ENCODE data around the gene KCTD16.

KCTD16 gene

DNA sequence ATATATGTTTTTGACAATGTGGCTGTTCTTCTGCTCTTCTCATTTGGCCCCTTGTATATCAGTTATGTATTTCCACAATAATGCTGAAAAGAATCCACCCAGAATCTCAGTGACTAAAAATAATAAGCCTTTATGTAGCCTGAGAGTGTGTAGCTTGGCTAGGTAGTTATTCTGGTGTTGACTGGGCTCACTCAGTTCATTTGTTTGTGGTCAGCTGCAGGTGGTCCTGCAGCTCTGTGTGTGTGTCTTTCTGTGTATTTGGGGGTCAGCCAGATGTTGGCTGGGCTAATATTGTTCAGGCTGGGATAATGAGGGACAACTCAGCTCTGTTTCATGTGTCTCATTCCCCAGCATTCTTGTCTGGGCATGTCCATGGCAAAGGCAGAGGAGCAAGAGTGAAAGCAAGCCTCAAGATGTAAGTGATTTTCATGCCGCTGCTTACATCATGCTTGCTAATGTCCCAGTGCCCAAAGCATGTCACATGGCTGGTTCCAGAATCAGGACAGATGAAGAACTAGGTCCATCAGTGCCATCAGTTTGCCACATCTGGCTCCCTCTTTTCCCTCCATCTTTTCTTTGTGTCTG lies 162.8 kb downstream of the KCTD16 start:
- no peak for DNase-seq (ENCODE audit: low read depth in 2 of 2)

DNA sequence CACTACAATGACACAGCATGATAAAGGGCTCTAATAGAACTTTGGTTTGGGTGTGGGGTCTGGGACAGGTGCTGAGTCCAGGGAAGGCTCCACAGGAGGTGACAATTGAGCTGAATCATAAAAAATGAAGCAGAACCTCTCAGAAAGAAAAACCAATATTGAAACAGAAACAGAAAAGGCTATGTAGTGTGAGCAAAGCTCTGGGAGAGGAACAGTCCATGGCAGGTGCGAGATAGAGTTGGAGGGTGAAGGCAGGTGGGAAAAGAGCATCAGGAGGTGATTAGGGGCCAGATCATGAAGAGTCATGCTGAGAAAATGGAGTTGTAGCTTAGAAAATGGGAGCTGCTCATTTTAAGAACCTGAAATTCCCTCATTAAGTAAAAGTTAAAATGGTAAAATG lies 164.9 kb downstream of the KCTD16 start:
- no peak for DNase-seq (ENCODE audit: low read depth in 2 of 2)

DNA sequence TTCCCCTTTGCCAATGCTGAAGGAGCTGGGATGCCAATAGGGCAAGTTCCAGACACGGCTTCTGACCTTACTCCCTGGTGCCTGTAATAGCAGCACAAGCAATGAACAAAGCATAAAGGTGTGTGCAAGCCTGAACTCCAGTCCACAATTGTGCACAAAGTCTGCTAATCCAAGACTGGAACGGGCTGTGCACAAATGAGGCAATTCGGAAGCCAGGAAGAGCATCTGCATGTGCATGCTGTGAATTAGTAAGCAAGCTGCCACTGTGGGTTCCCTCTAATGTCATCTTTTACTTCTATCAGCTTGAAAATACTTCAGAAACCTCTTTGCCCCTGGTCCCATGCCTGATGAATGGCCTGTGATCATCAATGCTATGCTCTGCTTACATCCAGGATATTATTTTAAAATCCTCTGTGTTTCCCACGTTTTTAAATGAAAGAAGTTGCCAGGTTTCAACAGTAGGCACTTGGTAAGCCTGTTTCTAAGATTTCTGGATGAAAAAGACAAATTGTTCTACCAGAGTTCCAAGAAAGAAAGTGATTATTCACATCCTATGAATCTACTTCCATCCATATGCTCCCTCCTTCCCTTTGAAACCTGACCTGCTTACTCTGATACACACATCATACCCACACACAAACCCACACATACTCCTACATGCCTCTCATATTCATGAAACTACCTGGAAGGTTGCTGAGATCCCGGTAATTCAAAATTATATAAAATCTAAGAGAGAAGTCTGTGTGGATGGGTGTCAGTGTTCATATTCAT lies 165.7 kb downstream of the KCTD16 start:
- DNase-seq (ENCODE audit: low read depth in 2 of 2), result no peak

DNA sequence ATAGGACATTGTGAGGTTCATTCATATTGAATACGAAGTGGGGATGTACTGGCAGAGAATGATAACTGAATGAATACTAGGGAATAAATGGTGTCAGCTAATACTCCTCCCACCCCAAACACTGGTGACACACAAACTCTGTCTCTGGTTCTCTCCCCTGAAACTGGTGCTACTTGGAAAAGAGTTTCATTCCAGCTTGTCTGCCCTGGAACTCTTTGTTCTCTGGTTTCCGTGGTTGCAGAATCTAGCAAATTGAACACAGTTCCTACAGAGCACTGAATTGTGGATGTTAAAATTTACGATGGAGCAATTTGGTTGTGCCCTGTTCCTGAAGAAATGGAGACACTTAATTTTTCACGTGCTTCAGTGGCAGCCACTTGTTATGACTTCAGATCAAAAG lies 181.7 kb downstream of the KCTD16 start:
- DNase-seq (ENCODE audit: low read depth in 2 of 2), result no peak

DNA sequence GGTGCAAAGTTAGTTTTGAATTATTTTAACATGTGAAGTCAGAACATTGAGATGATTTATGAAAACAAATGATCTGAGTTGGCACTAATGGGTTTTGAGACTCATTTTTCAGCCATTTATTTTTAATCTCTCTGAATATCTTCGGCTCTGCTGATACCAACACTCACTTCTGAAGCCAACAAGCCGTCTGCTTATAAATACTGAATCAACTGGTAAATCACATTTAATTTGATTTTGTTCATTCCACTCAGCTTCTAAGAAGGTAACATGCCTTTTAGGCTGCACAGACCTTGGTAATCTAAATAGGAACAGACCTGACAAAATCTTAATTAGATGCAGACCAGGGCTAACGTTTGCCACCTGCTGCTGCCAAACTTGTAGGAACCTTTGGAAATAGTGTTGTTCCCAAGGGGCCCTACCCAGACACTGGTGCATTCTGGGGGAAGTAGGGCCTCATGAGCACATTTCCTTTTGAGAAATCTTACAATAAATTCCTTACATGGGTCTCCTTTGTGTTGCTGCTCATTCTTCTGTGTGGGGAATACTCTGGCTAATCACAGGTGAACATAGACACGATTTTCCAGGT lies 182.2 kb downstream of the KCTD16 start:
- no peak for DNase-seq (ENCODE audit: low read depth in 2 of 2)

DNA sequence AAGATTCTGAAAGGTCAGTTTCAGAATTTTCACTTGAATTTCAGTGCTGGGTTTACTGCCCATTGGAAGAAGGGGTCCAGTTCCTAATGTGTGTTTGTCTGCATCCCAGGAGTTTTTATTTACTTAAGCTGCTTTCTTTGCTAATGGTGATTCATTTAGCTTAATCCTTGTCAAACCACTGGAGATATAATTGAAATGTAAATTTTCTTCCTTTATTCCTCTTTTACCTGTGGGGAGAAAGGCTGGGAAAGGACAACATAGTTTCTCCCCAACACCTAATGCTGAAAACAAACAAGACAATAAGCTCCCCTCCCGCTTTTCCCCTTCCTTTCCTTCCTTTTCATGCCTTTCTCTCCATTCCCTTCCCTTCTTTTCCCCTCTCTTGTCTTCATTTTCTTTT lies 185.8 kb downstream of the KCTD16 start:
- no peak for DNase-seq (ENCODE audit: low read depth in 2 of 2)

DNA sequence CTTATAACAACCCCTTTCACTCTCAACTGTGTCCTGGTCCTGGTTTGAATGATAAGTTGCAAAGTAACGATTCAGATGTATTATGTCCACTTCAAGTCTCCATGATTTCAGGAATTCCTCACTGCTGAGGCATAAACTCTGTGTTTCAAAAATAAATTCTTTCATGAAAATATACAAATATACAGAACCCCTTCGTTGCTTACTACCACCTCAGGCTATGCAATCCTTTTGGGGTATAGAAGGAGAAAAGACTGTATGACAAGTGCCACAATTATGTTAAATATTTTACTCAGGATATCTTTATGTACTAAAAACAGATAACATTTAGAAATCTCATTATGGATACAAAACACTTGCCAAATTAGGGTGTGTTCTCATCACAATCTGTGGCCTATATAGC lies 190.7 kb downstream of the KCTD16 start:
- no peak for DNase-seq (ENCODE audit: low read depth in 2 of 2)

DNA sequence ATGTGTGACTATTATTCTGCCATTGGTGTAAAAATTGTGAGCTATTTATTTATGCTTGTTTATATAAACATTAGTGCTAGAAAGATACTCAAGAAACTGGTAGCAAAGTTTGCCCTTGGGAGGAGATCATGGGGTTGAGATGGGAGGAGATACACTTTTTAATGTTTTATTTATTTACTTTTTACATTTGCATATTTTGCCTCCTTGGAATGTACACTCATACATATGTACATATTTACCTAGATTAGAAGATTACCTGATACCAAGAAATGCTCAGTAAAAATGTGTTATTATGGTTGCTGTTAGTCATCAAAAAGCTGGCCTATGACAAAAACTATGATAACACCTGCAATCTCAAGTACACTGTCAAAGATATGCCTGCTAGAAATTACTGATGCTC lies 195.2 kb downstream of the KCTD16 start:
- DNase-seq (ENCODE audit: low read depth in 2 of 2), result no peak

DNA sequence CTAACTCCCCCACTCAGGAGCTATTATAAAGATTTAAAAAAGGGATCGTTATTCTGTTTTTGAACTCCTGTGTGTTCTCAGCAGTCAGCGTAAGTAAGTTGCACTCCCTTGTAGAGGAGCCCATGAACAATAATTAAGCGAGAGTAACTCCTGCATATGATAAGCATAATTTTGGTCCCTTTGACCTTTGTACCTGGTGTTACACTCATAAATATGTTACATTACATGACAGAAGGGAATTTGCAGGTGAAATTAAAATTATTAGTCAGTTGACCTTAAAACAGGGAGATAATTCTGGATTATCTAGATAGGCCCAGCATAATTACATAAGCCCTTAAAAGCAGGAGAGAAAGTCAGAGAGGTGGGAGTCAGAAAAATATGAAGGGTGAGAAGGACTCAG lies 197.3 kb downstream of the KCTD16 start:
- DNase-seq (ENCODE audit: low read depth in 2 of 2), result no peak

DNA sequence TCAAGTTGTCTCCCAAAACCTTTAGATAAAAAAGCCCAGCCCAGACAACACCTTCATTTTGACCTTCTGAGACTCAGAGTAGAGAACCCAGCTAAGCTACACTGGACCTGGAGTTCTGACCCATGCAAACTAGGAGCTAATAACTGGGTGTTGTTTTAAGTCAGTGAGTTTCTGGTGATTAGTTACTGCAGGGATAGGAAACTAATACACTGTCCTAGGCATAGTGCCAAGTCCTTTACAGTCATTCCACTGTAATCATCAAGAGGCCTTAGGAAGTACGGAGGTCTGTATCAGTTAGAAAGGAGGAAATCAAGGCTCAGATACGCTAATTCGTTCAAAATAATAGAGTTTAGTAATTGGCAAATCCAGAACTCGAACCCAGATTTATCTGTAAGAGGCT lies 197.9 kb downstream of the KCTD16 start:
- DNase-seq (ENCODE audit: low read depth in 2 of 2), result no peak

DNA sequence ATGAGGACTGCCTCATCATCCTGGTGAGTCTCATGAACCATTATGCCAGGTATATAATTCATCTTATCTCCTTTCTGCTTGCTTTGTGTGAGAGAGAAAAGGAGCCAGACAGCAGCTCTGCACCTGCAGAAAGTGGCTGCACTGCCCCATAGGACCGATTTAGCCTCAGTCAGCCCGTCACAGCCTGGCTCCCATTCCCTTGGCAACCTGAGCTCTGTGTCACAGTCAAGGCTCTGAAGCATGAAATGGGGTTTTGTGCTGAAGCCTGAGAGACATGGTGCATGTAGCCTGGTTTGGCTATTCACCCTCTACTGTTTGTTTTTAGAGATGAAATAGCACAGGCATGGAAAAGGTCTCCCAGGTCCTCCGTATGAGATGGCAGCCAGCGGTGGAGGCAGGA lies 198.3 kb downstream of the KCTD16 start:
- DNase-seq (ENCODE audit: low read depth in 2 of 2), result no peak

DNA sequence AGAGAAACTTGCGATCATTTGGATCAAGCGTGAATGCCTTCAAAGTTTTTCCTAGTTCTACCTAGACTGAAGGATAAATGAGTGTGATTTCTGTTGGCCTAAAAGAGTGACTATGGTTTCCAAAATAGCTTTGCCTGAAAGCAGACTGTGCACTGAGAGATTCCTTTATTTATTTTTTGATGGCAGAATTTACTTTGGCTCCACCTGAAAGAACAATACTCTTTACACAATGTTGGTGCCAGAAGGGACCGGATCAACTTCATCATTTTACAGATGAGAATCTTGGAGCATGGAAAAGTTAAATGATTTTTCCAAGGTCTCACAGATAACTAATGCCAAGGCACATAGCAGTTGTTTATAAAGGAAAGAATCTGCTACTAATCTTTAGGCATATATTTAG lies 199.6 kb downstream of the KCTD16 start:
- DNase-seq (ENCODE audit: low read depth in 2 of 2), result no peak

DNA sequence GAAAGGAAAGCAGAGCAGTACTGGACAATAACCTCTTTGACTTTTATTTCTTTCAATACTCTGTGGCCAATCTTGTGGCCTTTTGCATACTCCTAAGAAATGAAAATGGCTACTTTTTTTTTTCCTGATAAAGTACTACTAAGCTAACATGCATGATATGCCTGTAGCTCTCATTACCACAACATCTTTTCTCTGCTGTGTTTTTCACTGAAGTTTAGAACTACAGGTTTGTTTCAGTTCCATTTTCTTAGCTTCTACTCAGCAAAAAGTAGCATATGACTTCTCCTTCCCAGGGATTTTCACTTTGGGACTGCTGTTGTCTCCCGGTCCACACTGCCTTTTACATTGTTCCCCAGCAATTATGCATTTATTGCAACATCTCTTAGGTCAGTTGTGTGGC lies 204.0 kb downstream of the KCTD16 start:
- DNase-seq (ENCODE audit: low read depth in 2 of 2), result no peak

DNA sequence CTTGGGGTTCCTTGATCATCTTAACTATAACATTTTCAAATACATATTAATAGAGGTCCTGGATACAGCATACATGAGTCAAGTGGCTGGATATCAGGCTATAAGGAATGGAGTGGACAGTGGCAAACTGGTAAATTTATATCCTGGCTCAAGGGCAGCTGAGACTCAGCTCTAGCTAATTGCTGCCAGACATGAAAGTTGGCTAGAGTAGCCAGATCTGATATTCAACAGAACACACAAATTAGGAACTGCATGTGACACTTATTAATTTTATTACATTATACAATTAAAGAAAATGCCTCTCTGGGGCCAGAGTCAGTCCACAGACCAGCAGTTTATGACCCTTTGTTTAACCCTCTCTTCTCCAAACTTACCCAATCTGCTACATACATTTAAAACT lies 206.5 kb downstream of the KCTD16 start:
- DNase-seq (ENCODE audit: low read depth in 2 of 2), result no peak

DNA sequence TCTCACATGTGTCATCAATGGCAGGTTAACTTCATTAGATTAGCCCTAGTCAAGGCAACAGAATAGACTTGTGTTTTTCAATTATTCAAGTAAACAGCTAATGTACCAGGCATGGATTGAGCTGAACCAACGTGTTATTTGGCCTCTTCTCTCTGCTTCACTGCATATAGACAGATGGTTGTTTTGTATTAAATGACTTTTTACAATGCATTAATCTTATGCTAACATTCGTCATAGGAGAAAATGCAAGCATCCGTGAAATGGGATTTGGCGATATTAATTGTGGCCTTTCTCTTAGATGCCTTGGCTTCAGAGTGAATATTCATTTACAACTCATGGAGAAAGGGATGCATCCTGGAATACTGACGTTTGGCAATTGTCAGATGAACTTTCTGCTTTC lies 208.0 kb downstream of the KCTD16 start:
- no peak for DNase-seq (ENCODE audit: low read depth in 2 of 2)

DNA sequence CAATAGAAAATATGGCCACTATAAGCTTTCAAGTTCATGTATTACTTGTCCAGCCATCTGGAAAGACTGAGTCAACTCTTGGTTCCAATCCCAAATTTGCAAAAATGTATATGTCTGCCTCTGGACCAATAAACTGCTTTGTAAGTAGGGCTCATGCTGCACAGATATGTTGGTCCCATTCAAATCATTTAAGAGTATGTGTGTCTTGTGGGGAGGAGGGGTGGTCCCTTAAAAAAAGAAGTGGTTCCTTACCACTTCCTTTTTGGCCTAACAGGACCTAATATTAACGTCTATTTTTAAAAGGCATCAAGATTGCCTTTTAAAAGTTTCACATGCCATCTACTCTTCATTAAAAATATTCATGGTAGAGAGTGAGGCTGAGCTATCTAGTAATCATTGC lies 214.9 kb downstream of the KCTD16 start:
- DNase-seq (ENCODE audit: low read depth in 2 of 2), result no peak

DNA sequence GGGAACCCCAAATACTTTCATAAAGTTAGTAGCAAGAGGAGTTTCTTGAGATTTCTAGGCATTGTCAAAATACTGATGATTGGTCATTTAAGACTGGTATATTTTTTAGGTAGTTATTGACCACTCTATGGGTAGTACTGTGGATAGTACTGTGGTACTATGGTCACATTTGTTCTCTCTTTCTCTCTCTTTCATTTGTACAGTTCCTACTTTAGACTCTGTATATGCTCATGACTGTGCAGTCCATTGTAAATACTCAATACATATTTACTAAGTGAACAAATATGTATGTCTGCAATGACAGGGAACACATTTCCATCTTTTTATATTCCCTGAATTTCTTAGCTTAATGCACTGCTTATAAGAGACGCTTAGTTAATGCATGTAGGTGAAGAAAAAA lies 215.6 kb downstream of the KCTD16 start:
- no peak for DNase-seq (ENCODE audit: low read depth in 2 of 2)

DNA sequence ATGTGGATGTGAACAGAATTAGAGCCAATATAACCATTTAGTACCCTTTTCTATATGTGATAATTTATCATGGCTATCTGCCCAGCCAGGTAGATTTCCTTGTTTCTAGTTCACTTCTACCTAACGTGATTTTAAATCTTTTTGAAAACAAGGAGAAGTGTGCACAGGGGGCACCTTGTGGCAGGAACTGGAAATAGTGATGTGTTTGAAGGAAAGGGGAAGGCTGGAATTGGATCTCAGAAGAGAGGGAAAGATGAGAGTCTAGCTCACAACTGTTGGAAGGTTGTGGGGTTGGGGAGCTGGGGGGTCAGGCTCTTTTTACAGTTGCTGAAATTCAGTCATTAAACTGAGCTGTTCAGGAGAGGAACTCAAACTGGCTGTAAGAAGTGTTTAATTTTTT lies 219.5 kb downstream of the KCTD16 start:
- no peak for DNase-seq (ENCODE audit: low read depth in 2 of 2)

DNA sequence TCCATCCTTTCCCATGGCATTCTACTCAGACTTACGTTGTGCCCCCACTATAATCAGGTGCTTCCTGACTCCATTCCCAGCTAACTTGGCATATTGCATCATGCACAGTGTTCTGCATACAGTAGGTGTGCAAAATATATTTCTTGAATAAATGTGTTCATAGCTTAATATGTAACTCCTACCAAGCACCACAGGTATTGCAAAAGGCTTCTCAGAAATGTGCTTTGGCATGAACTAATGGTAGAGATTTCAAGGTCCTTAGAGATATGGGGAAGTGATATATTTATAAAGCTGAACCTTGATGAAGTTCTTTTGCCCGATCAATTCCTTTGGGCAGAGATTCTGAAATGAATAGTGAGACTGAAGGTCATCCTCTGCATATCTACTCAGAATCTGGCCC lies 220.4 kb downstream of the KCTD16 start:
- no peak for DNase-seq (ENCODE audit: low read depth in 2 of 2)

DNA sequence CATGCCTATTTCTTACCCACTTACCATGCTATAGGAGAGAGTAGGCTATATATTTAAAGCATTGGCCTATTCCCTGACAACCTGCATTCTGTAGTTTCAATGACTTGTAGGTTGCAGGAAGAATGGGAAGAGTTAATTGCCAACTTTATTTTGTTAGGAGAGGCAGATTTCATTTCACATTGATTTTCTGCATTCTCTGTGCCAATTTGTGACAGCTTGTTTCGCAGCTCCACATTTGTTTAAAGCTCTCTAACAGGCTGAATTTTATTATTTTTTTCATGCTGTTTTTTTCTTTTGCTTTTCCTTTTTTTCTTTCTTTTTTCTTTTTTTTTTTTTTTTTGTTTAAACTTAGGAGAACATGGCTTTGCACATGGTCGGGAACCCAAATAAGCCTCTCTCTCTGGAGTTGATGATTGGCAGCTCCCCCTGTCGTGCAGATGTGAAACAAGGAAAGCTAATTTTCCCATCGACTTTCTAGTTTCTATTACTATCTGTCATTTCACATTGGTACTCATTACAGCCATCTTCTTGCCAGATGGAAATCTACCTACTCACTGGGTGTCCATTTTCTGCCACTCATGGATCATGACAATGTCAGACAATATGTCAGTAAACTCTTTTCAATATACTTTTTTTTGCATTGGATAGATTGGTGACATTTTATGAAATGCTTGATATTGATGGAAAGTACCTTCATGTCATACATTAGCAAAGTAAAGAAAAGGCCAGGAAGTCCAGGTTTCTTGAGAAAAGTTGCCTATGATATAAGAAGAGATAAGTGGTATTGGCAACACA lies 223.2 kb downstream of the KCTD16 start:
- DNase-seq (ENCODE audit: low read depth in 2 of 2), result no peak

DNA sequence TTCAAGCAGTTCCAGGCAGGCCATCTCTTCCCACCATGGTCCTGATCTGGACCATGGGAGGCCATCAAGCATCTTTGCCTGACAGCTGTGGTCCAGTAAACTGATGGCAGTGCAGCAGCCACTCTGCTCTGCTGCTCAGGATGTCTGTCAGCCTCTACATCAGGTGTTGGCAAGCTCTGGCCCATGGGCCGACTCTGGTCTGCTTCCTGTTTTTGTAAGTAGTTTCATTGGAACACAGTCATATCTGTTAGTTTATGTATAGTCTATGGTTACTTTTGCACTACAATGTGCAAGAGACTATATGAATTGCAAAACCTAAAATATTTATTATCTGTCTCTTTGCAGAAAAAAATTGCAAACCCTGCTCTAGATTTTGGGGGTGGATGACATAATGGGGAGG lies 225.0 kb downstream of the KCTD16 start:
- no peak for DNase-seq (ENCODE audit: low read depth in 2 of 2)

DNA sequence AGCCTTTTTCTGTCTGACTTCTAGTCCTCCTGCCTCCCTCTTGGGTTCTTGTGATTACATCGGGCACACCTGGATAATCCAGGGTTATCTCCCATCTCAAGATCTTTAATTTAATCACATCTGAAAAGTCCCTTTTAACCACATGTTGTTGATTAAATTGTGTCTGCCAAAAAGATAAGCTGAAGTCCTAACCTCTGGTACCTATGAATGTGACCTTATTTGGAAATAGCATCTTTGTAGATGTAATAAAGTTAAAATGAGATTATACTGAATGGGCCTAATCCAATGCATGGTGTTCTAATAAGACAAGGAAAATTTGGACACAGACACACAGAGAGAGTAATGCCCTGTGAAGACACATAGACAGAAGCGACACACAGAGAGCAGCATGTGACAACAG lies 232.4 kb downstream of the KCTD16 start:
- no peak for DNase-seq (ENCODE audit: low read depth in 2 of 2)

Data from stimulated activated CD4-positive, alpha-beta T cell treated with anti-CD3 and anti-CD28 coated beads, Interleukin-1b, Interleukin-23, amount 100 ng/mL, for 1 hour (primary cell).